H1 (cell line): ENCODE data around the gene PSPN. TPM values are rescaled to one million over a fixed set of nuclear protein-coding genes. Genes with fewer than 3 reads are reported as not detected.

Experiments used
- EGR1 ChIP-seq: IDR thresholded peaks from 2 replicates; pipeline ENCODE4 v1.6.1; 2011; ENCODE audit warnings: low read depth, low read length, borderline replicate concordance
- polyA plus RNA-seq, 7 experiments: library from polyadenylated mRNA; depleted of rRNA in 3 of 7; stranded (reverse) in 5 of 7; unstranded in 2 of 7; fragments of >200 nt in 5 of 7; fragments of 200-250 nt in 2 of 7; gene quantifications; 1 replicate in 5 of 7; 2 replicates in 1 of 7; 4 replicates in 1 of 7; pipeline versions ENCODE4 v1.2.1 to v1.2.3, GENCODE V29; 2011 to 2013; ENCODE audit warnings: missing spikeins in 2 of 7, mixed read lengths in 2 of 7
- total RNA-seq: library from RNA; stranded (reverse); fragmentation: NEBNext Ultra II Directional; extraction: Animal tissue kit (Norgen Biotek cat#: 25700); gene quantifications from 2 replicates; pipeline ENCODE4 v1.2.1, GENCODE V29; 2021

Gene PSPN
- total and polyA plus RNA-seq, 2 of the 8 experiments (the other 6 are each of a cell fraction or from before 2014, with no cell fraction given) = 1.0 to 2.1 TPM

- peak; percentile 78; the same call in 1 of the 2 replicates for TF ChIP-seq EGR1
Measured at GRCh38 chr19:6393074-6393982, 17.6 kb upstream of the PSPN start, which contains the start of gene GTF2F1 (continued).
